ENCODE data around the gene PANK2.
A peak's percentile ranks its signal among the peaks of the same experiment; 100 is the strongest.
"Not testable (repeated sequence)": the region's sequence is repeated elsewhere in the genome, so short reads cannot be mapped to it uniquely, and the experiment has no call there.

Gene PANK2

GRCh38 chr20:3876676-3877075, 12.5 kb upstream of the PANK2 start:
- H3K27ac Mint-ChIP-seq = no peak overlapping the region
- CTCF ChIA-PET = no interaction called here

DNA sequence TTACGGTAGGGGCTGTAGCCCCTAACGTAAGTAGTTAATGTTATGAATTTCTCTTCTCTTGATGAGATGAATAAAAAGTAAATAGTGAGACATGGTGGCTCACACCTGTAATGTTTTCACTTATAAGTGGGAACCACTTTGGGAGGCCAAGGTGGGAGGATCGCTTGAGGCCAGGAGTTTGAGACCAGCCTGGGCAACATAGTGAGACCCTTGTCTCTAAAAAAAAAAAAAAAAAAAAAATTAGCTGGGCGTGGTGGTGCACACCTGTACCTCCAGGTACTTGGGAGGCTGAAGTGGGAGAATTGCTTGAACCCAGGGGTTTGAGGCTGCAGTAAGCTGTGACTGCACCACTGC, 10.3 kb upstream of the PANK2 start:
- DNase-seq, H3K27ac Mint-ChIP-seq, CTCF ChIA-PET, H3K27me3 Mint-ChIP-seq, H3K4me3 Mint-ChIP-seq, H3K9me3 Mint-ChIP-seq: not testable (repeated sequence)
- Mint-ChIP-seq H3K36me3 (peaks cover 23% of the 10 kb centered on the region), H3K4me1 (peaks cover 15% of the 10 kb centered on the region)

More at GRCh38 chr20:3876676-3877075, 12.5 kb upstream of the PANK2 start:
- DNase-seq = no peak
- no peaks in the 10 kb centered on the region for H3K9me3 Mint-ChIP-seq
- peaks cover 16% of the 10 kb centered on the region for H3K4me1 Mint-ChIP-seq
- H3K4me3 Mint-ChIP-seq = no peak overlapping the region
- H3K36me3 Mint-ChIP-seq = peaks cover 37% of the 10 kb centered on the region
- H3K27me3 Mint-ChIP-seq = no peaks in the 10 kb centered on the region

GRCh38 chr20:3885715-3886114, 3.5 kb upstream of the PANK2 start:
- peak; percentile 4 for DNase-seq
- peaks cover 21% of the 10 kb centered on the region for H3K4me1 Mint-ChIP-seq
- CTCF ChIA-PET = interaction anchor here (0.7 to 0.8 kb wide), 2 partner anchors 31 to 85 kb away, joined by 3 to 4 read pairs; no protein-coding TSS in a partner anchor
- H3K27ac Mint-ChIP-seq = no peak overlapping the region
- H3K27me3 Mint-ChIP-seq = peaks cover 4% of the 10 kb centered on the region
- peaks cover 24% of the 10 kb centered on the region for H3K36me3 Mint-ChIP-seq
- H3K4me3 Mint-ChIP-seq = no peak overlapping the region
- no peaks in the 10 kb centered on the region for H3K9me3 Mint-ChIP-seq

DNA sequence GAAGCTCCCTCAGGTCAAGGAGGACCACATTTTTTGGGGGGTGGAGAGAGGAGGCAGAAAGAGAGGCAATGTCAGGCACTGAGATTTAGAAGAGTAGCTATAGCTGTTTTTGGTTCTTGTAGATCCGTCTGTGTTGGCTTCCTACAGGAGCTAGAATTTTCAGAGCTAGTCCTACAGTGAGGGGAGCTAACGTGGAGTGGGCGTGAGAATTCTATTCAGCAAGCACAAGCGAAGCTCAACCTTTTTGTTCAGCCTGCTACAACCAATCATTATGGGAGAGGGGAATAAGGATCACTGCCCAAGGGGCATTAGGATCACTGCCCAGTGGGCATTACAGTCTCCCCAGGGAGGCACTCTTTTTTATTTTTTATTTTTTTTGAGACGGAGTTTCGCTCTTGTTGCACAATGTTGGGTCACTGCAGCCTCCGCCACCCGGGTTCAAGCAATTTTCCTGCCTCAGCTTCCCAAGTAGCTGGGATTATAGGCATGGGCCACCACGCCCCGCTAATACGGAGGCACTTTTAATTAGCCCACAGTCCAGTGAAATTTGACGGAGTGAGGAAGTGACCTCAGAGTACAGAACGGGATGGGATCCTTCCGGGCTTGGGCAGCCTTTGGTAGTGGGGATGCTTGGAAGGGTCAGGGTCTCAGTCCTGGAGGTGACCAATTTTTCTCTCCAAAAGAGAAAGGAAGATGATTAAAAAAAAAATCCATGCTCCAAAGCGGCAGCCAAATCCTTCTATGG, 1.1 kb upstream of the PANK2 start:
- CTCF ChIA-PET = interaction anchor here (0.6 to 1.3 kb wide), 4 partner anchors 32 to 204 kb away, joined by 3 to 4 read pairs (median 3); partner anchors contain the start of gene ADISSP
- Mint-ChIP-seq H3K9me3 (no peaks in the 10 kb centered on the region), H3K4me3 (peak overlapping the region; percentile 91), H3K4me1 (peaks cover 44% of the 10 kb centered on the region), H3K27me3 (peaks cover 4% of the 10 kb centered on the region), H3K36me3 (peaks cover 43% of the 10 kb centered on the region), H3K27ac (peak overlapping the region; percentile 96)
- DNase-seq = no peak

GRCh38 chr20:3889489-3890397, 556 bp downstream of the PANK2 start:
- no peaks in the 10 kb centered on the region for H3K9me3 Mint-ChIP-seq
- H3K27ac Mint-ChIP-seq = peak overlapping the region; percentile 98
- H3K4me3 Mint-ChIP-seq = peak overlapping the region; percentile 100
- peaks cover 4% of the 10 kb centered on the region for H3K27me3 Mint-ChIP-seq
- H3K36me3 Mint-ChIP-seq = peaks cover 51% of the 10 kb centered on the region
- DNase-seq = peak; percentile 65
- CTCF ChIA-PET = interaction anchor here (1.2 kb wide), 1 partner anchor 195 kb away, joined by 6 read pairs; no protein-coding TSS in a partner anchor
- peaks cover 54% of the 10 kb centered on the region for H3K4me1 Mint-ChIP-seq

GRCh38 chr20:3890398-3890751, 1.2 kb downstream of the PANK2 start:
- Mint-ChIP-seq H3K27ac (peak overlapping the region; percentile 98), H3K36me3 (peaks cover 53% of the 10 kb centered on the region), H3K4me1 (peaks cover 57% of the 10 kb centered on the region), H3K9me3 (no peaks in the 10 kb centered on the region), H3K27me3 (peaks cover 4% of the 10 kb centered on the region), H3K4me3 (peak overlapping the region; percentile 100)
- CTCF ChIA-PET = interaction anchor here (1.2 kb wide), 1 partner anchor 195 kb away, joined by 6 read pairs; no protein-coding TSS in a partner anchor
- DNase-seq = peak; percentile 32

GRCh38 chr20:3890999-3891929, 2.1 kb downstream of the PANK2 start:
- H3K4me1 Mint-ChIP-seq = peaks cover 62% of the 10 kb centered on the region
- no peak for DNase-seq
- CTCF ChIA-PET = no interaction called here
- peaks cover 50% of the 10 kb centered on the region for H3K36me3 Mint-ChIP-seq
- H3K9me3 Mint-ChIP-seq = no peaks in the 10 kb centered on the region
- peak overlapping the region; percentile 100 for H3K4me3 Mint-ChIP-seq
- peak overlapping the region; percentile 98 for H3K27ac Mint-ChIP-seq
- H3K27me3 Mint-ChIP-seq = peaks cover 4% of the 10 kb centered on the region

- no peak for DNase-seq
- H3K4me3 Mint-ChIP-seq = no peak overlapping the region
- peaks cover 64% of the 10 kb centered on the region for H3K4me1 Mint-ChIP-seq
These were observed 5.6 kb downstream of the PANK2 start for GRCh38 chr20:3894796-3895195.

GRCh38 chr20:3896302-3896701, 7.1 kb downstream of the PANK2 start:
- Mint-ChIP-seq H3K36me3 (peaks cover 41% of the 10 kb centered on the region), H3K4me3 (no peak overlapping the region), H3K9me3 (no peaks in the 10 kb centered on the region), H3K27me3 (no peaks in the 10 kb centered on the region), H3K4me1 (peaks cover 66% of the 10 kb centered on the region), H3K27ac (no peak overlapping the region)
- DNase-seq = no peak
- CTCF ChIA-PET = no interaction called here

More at GRCh38 chr20:3894796-3895195, 5.6 kb downstream of the PANK2 start:
- Mint-ChIP-seq H3K36me3 (peaks cover 49% of the 10 kb centered on the region), H3K27ac (no peak overlapping the region), H3K9me3 (no peaks in the 10 kb centered on the region), H3K27me3 (no peaks in the 10 kb centered on the region)
- CTCF ChIA-PET = no interaction called here

DNA sequence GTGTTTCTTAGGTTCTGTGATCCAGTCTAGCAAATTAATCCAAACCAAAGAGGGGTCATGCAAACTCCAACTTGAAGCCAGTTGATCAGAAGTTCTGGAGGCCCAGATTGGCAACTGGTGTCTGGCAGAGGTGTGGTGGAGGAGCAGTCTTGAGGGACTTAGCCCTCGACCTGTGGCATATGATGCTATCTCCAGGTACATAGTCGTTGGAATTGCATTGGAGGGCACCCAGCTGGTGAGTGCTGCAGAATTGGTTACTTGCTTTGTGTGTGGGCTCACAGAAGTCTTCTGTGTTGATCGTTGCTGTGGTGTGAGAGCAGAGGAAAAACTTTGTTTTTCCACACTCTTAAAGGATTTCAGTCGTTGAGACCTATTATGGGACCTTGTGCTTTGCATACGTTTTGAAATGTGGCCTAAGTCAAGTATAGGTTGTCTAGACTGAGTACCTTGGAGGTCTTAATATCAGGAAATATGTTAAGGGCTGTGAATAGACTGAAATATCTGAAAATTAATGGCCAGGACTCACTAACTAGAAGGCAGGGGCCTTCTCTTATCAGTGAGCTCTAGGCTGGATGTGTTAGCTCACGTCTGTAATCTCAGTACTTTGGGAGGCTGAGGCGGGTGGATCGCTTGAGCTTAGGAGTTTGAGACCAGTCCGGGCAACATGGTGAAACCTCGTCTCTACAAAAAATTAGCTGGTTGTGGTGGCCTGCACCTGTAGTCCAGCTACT, 7.8 kb downstream of the PANK2 start:
- no peak for DNase-seq
- Mint-ChIP-seq H3K27ac (peak overlapping the region; percentile 34), H3K27me3 (no peaks in the 10 kb centered on the region), H3K4me3 (no peak overlapping the region), H3K4me1 (peaks cover 66% of the 10 kb centered on the region), H3K9me3 (no peaks in the 10 kb centered on the region), H3K36me3 (peaks cover 37% of the 10 kb centered on the region)
- CTCF ChIA-PET = interaction anchor here (0.9 to 1.0 kb wide), 2 partner anchors 17 to 196 kb away, joined by 3 to 4 read pairs; no protein-coding TSS in a partner anchor

DNA sequence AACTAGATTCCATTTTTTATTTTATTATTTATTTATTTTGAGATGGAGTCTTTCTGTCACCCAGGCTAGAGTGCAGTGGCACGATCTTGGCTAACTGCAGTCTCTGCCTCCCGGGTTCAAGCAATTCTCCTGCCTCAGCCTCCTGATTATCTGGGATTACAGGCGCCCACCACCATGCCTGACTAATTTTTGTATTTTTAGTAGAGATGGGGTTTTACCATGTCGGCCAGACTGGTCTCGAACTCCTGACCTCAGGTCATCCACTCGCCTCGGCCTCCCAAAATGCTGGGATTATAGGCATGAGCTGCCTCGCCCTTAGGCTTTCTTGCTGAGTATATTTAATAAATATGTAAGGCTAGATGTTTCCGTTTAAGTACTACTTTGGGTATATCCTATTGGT, 9.0 kb downstream of the PANK2 start:
- not testable (repeated sequence) for DNase-seq, H3K27me3 Mint-ChIP-seq, H3K4me3 Mint-ChIP-seq, H3K27ac Mint-ChIP-seq, H3K9me3 Mint-ChIP-seq
- CTCF ChIA-PET = interaction anchor here (0.7 to 0.9 kb wide), 2 partner anchors 148 to 194 kb away, joined by 3 read pairs; no protein-coding TSS in a partner anchor
- peaks cover 63% of the 10 kb centered on the region for H3K4me1 Mint-ChIP-seq
- peaks cover 30% of the 10 kb centered on the region for H3K36me3 Mint-ChIP-seq

GRCh38 chr20:3898639-3899038, 9.5 kb downstream of the PANK2 start:
- no peaks in the 10 kb centered on the region for H3K9me3 Mint-ChIP-seq
- no peak for DNase-seq
- H3K4me3 Mint-ChIP-seq = no peak overlapping the region
- CTCF ChIA-PET = interaction anchor here (0.7 kb wide), 1 partner anchor 148 kb away, joined by 3 read pairs; no protein-coding TSS in a partner anchor
- H3K4me1 Mint-ChIP-seq = peaks cover 58% of the 10 kb centered on the region
- H3K27me3 Mint-ChIP-seq = no peaks in the 10 kb centered on the region
- peaks cover 25% of the 10 kb centered on the region for H3K36me3 Mint-ChIP-seq
- no peak overlapping the region for H3K27ac Mint-ChIP-seq

DNA sequence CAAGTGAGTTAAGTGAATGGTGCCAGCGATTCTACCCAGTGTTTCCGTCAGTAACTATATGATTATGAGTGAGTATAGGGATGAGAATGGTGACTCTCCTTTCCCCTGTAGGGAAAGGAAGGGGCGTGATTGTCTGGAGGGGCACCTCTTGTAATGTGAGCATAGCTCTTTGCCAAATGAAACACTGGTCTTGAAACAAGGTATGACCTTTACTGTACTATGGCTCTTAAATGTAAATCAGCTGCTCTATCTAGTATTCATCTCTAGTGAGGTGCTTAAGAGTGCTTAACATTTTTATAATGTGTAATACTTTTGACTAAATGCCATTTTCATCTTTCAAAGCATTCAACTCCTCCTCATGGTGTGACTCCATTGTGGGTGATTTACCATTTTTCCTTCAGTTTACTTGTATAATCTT, 11.0 kb downstream of the PANK2 start:
- DNase-seq = no peak
- CTCF ChIA-PET = no interaction called here
- peak overlapping the region; percentile 62 for H3K27ac Mint-ChIP-seq
- no peaks in the 10 kb centered on the region for H3K27me3 Mint-ChIP-seq
- no peaks in the 10 kb centered on the region for H3K9me3 Mint-ChIP-seq
- H3K36me3 Mint-ChIP-seq = peaks cover 26% of the 10 kb centered on the region
- H3K4me1 Mint-ChIP-seq = peaks cover 60% of the 10 kb centered on the region
- no peak overlapping the region for H3K4me3 Mint-ChIP-seq
